HG03196 (cell line): ENCODE data around the gene DIDO1.
"Not testable (repeated sequence)": the region's sequence is repeated elsewhere in the genome, so short reads cannot be mapped to it uniquely, and the experiment has no call there.

Source experiments
- ATAC-seq: cut with Tn5 transposase; IDR thresholded peaks from one replicate; pipeline ENCODE4 v1.9.1; 2021; ENCODE audit not compliant: unreplicated experiment

DIDO1 gene

DNA sequence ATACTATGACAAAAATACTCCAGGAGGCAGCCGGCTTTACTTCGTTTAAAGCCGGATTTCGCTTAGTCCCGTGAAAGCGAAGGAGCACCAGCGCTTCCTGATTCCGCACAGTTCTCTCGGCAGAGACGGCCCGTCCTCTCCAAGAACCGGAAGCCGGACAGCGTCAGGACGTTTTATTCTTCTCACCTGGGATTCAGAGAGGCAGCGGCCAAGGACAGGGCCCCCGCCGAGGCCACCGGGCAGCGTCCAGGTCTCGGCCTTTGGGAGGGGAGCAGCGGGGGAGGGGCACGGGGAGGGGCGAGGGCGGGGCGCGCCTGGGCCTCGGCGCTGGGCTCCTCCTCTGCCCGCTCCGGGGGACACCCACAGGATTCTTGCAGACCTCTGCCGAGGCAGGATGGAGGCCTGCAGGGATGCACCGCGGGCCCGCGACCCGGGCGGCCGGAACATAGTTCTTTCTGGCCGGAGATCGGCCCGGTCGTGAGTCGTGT lies 2.8 kb upstream of the DIDO1 start:
- ATAC-seq: no peak

DNA sequence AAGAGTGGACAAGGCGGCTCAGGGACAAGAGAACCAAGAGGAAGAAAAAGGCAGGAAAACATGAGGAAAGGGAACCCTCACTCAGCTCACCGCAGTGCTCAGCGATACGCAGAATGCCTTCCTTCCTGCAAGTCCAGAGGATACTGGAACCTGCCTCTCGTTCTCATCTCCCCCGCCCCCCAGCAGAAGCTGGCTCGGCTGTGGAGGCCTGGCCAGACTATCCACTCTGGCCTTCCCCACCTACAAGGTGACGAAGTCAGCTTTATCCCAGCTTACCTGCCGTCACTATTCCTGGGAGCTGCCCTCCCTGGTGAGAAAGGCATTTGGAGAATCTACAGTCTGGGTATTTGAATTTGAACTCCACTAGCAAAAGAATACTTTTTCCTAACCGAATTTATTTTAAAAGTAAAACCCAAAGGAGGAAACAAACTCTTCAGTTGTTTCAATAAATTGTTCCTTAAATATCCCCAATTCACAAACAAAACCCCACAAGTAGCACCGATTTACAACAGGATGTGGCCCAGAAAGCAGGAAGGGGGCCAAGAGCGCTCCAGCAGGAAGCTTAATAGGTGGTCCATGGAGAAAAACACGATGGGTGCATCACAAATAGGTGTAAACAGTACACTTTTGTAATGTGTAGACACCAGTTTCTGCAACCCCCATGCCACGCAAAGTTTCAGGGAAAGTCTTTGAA lies 2.1 kb upstream of the DIDO1 start:
- no peak for ATAC-seq

DNA sequence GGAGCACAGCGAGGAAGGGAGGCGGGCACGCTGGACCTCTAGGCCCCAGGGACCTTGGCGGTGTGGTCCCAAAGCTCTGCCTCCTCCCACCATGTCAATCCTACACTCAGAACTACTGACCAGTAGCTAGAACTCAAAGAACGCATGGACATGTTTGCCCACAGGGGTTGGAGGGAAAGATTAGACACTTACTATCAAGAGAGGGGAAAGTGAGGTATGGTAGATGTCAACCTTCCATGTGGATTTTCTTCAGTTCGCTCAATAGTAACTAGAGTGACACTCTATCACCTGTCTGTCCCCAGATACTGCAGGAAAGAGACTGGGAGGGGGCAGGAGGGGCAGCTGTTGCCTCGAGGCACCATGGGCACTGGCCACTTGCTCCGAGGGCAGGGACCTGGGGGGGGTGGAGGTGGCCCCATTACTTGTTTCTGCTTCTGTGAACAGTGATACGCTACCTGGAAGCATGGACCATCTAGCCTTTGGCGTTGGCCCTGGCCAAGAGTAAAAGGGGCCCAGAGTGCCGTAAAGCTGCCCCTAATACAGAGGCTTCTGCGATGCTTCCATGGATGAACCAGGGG lies 912 bp upstream of the DIDO1 start:
- no peak for ATAC-seq

DNA sequence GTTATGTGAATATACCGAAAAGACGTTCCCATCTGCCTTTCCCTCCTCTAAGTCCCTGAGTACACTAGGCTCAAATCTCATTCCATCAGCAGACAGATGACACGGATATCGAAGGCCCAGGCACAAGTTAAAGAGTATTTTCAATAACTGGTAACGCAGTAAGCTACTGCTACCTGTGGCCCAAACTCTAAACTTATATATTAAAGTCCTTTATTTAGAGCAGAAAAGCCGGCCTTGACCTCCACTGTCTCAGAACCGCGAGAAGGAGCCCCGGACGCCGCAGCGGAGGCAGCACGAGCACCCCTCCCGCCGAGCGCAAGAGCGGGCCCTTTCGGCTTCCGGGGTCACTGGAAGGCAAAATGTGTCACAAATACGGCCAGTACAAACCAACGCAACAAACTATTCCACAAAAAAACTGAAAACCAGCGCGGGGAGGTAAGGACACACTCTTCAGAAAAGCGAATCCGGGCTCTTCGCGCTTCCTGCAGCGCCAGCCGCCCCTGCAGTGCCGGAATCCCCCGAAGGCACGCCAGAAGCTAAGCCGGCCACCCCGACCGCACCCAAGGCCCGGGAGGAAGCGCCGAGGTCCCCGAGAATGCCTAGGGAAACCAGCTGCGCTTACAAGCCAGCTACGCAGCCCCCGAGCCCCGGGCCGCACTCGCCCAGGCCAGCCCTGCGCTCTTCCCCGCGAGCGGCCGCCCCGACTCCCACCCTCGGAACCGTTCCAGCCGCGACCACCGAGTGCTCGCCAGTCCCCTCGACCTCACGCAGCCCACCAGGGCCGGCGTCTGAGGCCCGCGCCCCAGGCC lies 681 bp downstream of the DIDO1 start:
- peak; percentile 6 for ATAC-seq

DNA sequence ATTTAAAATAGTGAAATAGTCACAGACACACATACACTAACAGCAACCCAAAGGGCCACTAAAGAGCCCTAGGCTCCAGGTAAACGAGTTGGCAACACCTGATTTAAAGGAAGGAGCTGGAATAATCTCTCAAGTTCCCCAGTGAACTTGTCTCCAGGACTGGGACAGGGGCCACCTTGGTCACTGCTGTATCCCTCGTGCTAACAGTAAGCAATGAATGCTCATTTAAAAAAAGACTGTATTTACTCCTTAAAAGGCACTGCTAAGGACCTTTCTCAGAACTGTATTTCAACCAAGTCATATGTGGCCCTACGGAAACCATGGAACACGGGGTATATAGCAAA lies 1.3 kb downstream of the DIDO1 start:
- no peak for ATAC-seq

DNA sequence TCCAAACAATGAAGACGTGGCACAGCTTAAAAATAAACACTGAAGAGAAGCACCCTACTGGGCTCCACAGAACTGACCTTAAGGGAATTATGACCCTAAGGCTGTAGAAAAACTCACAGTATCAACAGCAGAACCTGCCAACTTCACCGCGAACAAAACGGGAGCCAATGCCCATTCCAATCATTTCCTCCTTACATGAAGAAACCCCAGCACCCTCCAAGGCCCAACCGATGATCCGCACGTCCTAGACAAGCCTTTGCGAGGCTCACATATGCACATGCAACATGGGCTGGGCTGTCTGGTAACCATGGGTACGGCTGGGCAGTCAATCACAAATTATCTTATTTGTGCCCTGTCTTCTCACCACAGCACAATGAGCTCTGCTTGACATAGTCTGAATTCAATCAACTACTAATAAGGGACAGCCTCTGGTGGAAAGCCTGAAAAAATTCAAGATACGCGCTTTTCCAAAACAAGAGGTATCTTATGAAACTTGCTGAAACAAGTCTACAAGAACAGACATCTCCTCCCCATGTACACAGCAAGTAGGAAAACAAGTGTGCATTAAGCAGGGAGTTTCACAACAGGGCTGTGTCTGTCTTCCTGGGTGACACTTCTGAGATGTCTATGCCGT lies 1.7 kb downstream of the DIDO1 start:
- ATAC-seq: no peak

DNA sequence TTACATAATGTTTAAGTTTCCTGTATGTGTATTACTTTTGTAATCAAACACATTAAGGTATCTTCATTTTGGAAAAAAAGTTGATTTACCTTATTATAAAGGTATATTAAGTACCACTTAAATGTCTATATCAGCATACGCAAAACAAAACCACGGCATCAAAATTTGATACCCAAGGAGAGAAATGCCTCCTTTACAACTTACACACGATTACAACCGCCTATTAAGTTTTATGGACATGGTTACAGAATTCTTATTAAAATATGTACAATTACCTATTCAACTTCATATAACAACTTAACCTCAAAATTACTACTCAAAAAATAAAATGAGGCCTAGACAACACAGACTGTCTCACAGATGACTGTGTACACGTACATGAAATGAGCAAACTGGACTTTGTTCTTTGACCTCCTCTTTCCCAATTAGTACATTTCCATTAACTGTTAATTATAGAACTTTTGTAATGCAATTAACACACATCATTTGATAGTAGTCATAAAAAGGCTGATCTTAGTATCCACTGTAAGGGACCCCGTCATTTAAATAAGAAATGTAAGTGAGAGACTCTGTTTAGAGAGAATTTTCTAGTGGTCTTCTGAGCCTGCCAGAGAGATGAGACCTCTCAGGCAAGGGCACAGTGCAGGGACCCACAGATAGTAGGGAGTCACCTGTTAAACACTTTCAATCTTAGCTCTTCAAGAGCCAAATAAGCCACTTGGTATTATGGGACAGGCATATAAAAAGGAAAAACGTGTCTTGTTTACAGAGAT lies 2.5 kb downstream of the DIDO1 start:
- no peak for ATAC-seq

DNA sequence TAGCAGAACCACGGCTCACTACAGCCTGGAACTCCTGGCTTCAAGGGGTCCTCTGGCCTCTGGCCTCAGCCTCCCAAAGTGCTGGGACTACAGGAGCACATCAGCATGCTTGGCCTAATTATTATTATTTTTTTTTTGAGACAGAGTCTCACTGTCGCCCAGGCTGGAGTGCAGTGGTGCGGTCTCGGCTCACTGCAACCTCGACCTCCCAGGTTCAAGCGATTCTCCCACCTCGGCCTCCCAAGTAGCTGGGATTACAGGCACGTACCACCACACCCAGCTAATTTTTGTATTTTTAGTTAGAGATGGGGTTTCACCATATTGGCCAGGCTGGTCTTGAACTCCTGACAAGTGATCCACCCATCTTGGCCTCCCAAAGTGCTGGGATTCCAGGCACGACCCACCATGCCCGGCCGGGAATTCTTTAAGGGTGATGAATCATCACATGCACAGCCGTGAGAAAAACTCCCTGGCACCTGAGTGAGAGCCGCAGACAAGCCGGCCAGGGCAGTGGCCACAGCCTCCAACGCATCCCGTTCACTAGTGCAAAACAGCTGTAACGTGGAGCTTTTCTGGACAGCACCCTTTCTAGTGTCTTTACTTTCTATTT lies 3.1 kb downstream of the DIDO1 start:
- ATAC-seq: not testable (repeated sequence)

DNA sequence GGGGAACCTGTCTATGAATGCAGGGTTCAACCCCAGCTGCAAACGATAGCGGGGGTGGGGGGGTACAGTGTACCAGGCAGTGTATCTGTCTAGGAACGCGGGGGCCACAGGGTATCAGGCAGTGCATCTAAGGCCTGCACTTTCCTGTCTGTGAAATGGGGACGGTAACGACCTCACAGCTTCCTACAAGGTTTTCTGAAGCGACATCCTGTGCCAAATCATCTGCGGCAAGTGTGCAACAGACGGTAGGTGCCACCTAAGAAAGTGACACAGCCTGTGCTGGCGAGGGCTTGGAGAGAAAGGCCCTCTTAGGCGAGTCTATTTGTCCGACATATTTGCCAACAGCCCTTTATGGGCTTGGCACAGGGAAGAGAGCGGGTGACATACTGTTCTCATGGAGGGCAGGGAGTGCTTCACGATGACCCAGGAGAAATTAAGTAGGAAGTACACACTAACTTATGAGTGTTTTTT lies 3.8 kb downstream of the DIDO1 start:
- ATAC-seq: no peak

DNA sequence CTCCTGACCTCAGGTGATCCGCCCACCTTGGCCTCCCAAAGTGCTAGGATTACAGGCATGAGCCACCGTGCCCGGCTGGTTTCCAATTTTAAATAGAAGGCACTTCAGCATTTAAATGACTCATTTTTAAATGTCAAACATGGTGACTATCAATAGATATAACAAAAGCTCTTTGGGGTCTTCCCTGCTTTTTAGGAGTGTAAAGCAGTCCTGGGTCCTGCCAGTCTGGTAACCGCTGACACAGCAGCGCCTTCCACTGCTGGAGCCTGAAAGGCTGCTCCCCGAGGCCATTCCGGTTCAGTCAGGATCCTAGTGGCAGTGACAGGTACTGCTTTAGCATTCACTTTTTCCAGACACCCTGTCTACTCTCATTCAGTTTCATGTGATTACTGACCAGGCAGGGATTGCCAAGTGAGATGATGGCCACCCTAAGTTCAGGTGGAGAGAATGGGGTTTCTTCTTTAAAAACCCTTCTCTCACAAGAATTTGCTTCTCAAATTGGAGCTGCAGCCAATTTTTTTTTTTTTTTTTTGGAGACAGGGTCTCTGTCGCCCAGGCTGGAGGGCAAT lies 5.1 kb downstream of the DIDO1 start:
- no peak for ATAC-seq

DNA sequence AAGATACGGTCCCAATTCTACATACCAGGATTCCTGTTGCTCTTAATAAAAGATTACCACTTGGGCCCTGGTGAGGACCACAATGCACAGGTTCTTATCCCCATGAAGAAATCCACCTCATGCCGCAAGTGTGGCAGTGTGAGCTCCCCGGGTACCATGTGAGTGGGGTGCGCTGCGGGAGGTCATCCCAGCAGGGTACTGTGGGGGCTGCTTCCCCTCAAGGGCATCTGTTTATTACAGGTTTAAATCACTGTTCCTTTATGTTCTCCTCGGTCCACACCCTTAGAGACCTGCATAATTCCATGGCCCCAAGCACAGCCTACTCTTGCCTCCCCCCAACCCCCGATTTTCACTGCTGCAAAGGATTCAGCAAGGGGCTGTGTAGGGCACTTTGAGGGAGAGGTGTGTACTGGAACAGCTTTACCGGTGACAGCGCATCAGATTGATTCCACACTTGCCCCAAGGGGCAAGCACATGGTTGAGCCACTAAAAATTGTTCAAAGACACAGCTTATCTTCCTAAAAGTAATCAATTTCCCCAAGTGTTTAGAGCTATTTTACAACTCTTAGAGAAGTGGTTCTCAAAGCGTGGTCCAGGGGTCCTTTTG lies 6.2 kb downstream of the DIDO1 start:
- no peak for ATAC-seq

DNA sequence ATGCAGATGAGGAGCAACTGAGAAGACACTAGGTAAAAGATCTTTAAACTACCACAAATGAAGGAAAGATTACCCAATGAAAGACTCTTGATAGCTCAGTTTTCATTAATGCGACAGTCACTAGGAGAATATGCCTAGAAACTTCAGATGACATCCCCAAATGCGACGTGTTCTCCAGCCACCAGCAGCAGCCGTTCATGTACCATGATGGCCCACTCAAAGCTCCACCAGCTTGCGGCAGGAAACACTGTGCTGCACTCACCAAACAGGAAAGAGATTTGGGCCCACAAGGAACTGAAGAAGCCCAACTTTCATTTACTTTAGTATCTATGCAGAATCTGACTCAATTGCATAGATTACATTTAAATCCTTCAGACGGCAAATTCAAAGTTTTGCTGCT lies 7.5 kb downstream of the DIDO1 start:
- no peak for ATAC-seq

DNA sequence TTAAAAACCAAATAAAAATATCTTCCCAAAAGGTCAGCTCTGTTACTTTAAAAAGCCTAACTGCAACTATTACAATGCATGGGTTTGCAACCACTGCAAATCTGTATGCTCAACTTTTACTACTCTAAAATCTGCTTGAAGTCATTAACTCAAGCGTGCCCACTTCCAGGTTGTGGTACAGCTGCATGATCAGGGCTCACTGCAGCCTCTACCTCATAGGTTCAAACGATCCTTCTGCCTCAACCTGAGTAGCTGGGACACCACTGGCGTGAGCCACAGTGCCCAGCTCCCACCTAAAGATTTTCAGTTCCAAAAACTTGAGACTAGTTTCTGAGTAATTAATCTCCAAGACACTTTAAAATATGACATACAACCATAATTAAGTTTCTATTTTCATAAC lies 8.2 kb downstream of the DIDO1 start:
- ATAC-seq: no peak

DNA sequence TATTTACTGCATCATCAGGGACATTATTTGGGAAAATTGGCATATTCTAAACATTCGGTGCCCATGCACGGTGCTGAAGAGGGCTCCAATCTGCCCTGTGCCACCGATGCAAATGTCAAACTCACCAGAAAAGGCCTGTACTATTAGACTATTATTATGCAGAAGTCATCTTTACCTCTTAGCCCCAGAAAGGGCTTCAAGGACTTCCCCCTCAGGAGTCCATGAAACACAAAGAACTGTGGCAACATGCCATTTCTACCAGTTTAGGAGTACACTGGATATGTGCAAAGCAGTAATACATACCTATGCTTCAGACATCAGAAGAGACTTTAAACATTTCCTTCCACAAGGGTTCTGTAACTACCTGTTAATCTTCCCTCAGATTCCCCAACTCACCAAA lies 8.6 kb downstream of the DIDO1 start:
- no peak for ATAC-seq

DNA sequence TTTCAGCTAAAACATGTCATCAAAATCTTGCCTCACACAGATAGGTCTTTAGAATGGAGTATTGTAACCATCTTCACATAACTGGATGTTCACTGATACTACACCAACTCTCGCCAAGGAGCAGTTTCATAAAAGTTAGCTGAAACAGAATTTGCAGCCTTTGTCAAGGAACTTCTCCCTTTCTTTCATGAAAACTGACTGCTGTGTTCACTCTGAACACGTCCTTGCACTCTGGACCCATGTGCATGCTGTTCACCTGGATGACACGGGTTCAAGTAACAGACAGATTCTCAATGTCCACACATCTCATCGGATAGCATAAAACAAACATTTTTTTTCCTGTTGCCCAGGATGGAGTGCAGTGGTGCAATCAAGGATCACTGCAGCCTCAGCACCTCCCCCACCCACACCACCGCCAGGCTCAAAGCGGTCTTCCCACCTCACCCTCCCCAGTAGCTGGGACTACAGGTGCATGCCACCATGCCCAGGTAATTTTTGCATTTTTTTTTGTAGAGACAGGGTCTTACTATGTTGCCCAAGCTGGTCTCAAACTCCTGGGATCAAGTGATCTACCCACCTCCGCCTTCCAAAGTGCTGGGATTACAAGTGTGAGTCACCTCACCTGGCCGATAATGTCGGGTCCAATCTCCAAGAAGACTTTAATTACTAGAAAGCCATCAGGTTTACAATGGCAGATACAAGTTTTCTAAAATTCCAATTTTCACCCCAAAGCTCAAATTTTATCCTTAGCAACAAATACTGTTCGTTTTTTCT lies 9.4 kb downstream of the DIDO1 start:
- ATAC-seq: no peak

DNA sequence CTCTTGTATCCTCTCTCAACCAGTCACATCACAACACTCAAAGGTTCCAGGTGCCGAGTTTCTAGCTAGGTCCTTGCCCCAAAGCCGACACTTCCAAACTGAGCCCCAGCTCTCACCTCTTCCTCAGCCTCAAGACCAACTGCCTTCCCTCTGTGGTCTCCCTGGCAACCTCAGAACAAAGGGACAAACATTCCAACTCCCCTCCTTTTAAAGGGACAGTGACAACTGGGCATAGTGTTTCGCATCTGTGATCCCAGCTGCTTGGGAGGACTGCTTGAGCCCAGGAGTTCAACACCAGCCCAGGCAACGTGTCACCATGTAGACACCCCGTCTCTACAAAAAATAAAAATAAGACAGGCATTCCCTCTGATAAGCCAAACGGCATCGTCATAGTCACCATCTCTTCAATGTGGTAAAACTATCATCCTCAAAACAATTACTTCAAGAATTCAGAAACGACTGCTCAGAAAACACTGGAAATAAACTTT lies 11.3 kb downstream of the DIDO1 start:
- no peak for ATAC-seq

DNA sequence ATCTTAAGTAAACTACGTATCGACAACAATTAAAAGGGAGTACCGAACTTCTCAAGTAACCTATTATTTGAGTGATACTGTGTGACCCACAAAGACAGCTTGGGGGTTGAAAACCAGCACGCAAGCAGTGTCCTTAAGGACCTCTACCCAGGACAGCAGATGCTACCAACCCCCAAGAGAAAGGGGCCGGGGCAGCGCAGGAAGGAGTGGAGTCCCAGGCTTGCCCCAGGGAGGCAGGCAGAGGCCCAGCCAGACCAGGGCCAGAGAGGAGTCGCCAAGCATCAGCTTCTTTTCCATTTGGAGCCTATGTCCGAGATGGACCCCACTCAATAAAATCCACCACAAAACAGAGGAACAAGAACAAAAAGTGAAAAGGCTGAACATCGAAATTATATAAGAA lies 11.9 kb downstream of the DIDO1 start:
- ATAC-seq: no peak

DNA sequence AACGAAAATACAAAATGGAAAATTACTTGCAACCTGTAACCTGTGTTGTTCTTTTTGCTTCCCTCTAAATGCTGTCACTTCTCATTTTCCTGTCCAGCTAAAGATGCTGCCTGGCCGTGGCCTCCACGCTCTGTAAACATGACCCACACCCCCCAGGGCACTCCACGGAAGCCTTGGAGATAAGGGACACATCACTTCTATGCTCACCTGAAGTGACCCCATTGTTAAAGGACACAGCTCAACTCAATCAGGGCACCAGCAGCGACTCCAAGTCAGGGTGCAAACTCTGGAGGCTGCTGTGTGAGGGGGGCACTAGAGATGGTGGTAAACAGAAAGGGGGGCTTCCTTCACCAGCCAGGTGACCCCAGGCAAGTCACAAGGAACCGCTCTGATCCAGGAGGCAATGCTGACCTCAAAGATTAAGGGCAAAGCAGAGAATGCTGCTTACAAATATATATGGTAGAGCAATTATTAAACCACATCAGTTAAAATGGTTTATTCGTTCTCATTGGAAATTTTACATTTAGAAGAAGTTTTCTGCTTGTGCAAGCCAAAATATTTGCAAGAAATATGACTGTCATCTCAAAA lies 13.2 kb downstream of the DIDO1 start:
- no peak for ATAC-seq
